Fibroblast of skin of right quadriceps (primary cell): Measurements from ENCODE around the gene KNTC1.
"Not testable (repeated sequence)": the region's sequence is repeated elsewhere in the genome, so short reads cannot be mapped to it uniquely, and the experiment has no call there.

Source experiments
- DNase-seq: peaks from one replicate; pipeline ENCODE4 v3.0.0-alpha.2; 2013

KNTC1 gene

GRCh38 chr12:122526683-122527477, at the start of gene KNTC1, which contains the start of gene RSRC2:
KNTC1 (plus strand) TSS chr12:122527249; CDS start chr12:122530064, 2,815 bp downstream.
RSRC2 (minus strand) TSS chr12:122526936; CDS start chr12:122526853, 83 bp downstream.
- peak; percentile 100 for DNase-seq

- no peak for DNase-seq
These were observed 46.3 kb upstream of the KNTC1 start for GRCh38 chr12:122480753-122481152.

- DNase-seq, result no peak
These were observed 45.2 kb upstream of the KNTC1 start for GRCh38 chr12:122481861-122482260.

GRCh38 chr12:122483969-122484368, 43.1 kb upstream of the KNTC1 start:
- DNase-seq, result no peak

GRCh38 chr12:122484385-122484784, 42.7 kb upstream of the KNTC1 start:
- DNase-seq, result not testable (repeated sequence)

- peak; percentile 51 for DNase-seq
These were observed 40.7 kb upstream of the KNTC1 start for GRCh38 chr12:122486360-122486759.

- no peak for DNase-seq
These were observed 40.1 kb upstream of the KNTC1 start for GRCh38 chr12:122486805-122487426.

GRCh38 chr12:122487807-122488206, 39.2 kb upstream of the KNTC1 start:
- not testable (repeated sequence) for DNase-seq

GRCh38 chr12:122489038-122489437, 38.0 kb upstream of the KNTC1 start:
- no peak for DNase-seq

- DNase-seq, result no peak
These were observed 35.1 kb upstream of the KNTC1 start for GRCh38 chr12:122491991-122492390.

- not testable (repeated sequence) for DNase-seq
These were observed 33.8 kb upstream of the KNTC1 start for GRCh38 chr12:122493222-122493621.

- no peak for DNase-seq
These were observed 31.8 kb upstream of the KNTC1 start for GRCh38 chr12:122495258-122495657.

GRCh38 chr12:122499991-122500684, 26.9 kb upstream of the KNTC1 start:
- DNase-seq, result peak; percentile 66

GRCh38 chr12:122500685-122501488, 26.2 kb upstream of the KNTC1 start, which contains the start of gene ZCCHC8:
ZCCHC8 (minus strand) TSS chr12:122500932; CDS start chr12:122500840, 92 bp downstream.
- DNase-seq, result peak; percentile 98

GRCh38 chr12:122501489-122501989, 25.5 kb upstream of the KNTC1 start:
- DNase-seq, result no peak

- DNase-seq, result no peak
These were observed 23.8 kb upstream of the KNTC1 start for GRCh38 chr12:122503147-122503751.

- no peak for DNase-seq
These were observed 23.1 kb upstream of the KNTC1 start for GRCh38 chr12:122503783-122504590.

- no peak for DNase-seq
These were observed 21.5 kb upstream of the KNTC1 start for GRCh38 chr12:122505419-122506051.

- no peak for DNase-seq
These were observed 20.6 kb upstream of the KNTC1 start for GRCh38 chr12:122506393-122506938.

GRCh38 chr12:122508163-122508562, 18.9 kb upstream of the KNTC1 start:
- DNase-seq, result no peak
